Fibroblast of the aortic adventitia (primary cell): ENCODE measurements around the gene CCL14. TPM values are rescaled to one million over a fixed set of nuclear protein-coding genes. Genes with fewer than 3 reads are reported as not detected.
"Not testable (repeated sequence)": the region's sequence is repeated elsewhere in the genome, so short reads cannot be mapped to it uniquely, and the experiment has no call there.

Experiments
- DNase-seq: peaks from one replicate; pipeline ENCODE4 v3.0.0-alpha.2; 2010; ENCODE audit warnings: low read depth
- H3K4me3 ChIP-seq: 2 replicates; pipeline ENCODE4 v1.5.1; 2011; ENCODE audit warnings: low read depth, mild to moderate bottlenecking, control low read depth, low read length, moderate library complexity
- CTCF ChIP-seq: IDR thresholded peaks from 2 replicates; pipeline ENCODE4 v1.5.1; 2011; ENCODE audit warnings: mild to moderate bottlenecking, low read length, control low read depth, inconsistent platforms; ENCODE audit not compliant: insufficient read depth
- total RNA-seq: library from RNA; depleted of rRNA; stranded (reverse); fragments of >200 nt; gene quantifications from 2 replicates; pipeline ENCODE4 v1.2.3, GENCODE V29; 2012; ENCODE audit warnings: low replicate concordance

The CCL14 gene
- total RNA-seq, 1 donor: not detected

DNA sequence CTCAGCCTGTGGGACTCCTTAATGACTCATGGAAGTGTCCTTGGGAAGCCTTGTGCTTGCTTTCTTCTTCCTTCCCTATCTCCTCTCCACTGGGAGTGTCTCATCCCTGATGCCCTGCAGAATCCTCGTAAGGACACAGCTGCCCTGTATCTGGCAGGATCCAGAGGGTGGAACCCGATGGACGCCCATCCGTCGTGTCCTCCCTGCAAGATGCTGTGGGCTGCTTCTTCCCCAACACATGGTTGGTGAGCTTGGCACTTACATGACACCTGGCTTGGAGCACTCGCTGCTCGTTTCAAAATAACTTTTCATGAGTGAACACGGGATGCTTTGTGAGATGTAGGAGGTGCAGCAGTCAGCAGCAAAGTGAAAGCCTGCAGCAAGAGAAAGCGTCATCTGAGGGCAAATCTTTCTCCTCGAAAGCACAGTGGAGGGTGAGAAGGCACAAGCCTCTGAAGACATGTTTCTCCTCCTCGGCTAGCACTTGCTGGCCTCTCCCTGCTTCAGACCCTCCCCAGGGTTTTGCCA is 11.6 kb upstream of the CCL14 start:
- no peak overlapping the region for H3K4me3 ChIP-seq
- no peak for DNase-seq

DNA sequence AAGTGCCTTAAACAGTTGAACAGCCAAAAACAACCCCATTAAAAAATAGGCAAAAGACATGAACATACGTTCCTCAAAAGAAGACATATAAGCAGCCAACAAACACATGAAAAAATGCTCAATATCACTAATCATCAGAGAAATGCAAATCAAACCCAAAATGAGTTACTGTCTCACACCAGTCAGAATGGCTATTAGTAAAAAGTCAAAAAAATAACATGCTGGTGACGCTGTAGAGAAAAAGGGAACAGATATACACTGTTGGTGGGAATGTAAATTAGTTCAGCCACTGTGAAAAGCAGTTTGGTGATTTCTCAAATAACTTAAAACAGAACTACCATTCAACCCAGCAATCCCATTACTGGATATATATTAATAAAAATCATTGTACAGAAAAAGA is 8.8 kb upstream of the CCL14 start:
- DNase-seq, H3K4me3 ChIP-seq: not testable (repeated sequence)

More for the DNA sequence above, 11.6 kb upstream of the CCL14 start:
- TF ChIP-seq CTCF: no peak

GRCh38 chr17:35991075-35991474 is 4.5 kb upstream of the CCL14 start:
- H3K4me3 ChIP-seq: no peak overlapping the region
- no peak for TF ChIP-seq CTCF
- DNase-seq: no peak

GRCh38 chr17:35988164-35988563 is 1.6 kb upstream of the CCL14 start:
- no peak for DNase-seq
- H3K4me3 ChIP-seq: no peak overlapping the region
- no peak for TF ChIP-seq CTCF

DNA sequence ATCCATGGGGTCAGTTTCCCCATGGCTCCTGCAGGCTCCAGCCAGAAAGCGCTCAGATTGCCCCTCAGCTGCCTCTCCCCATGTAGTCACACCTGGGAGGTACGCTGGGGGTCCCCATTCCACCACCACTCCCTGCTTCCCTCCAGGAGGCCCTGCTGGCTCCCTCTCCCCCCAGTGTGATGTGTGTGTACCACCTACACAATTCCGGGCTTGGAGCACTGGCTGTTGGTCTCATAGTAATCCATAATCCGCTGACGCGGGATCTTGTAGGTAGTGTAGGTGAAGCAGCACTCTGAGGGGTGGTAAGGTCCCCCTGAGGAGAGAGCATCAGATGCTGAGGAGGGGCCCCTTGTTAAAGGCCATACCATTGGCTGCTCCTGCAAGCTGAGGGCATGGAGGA is 2.4 kb downstream of the CCL14 start:
- TF ChIP-seq CTCF: no peak
- DNase-seq: no peak

DNA sequence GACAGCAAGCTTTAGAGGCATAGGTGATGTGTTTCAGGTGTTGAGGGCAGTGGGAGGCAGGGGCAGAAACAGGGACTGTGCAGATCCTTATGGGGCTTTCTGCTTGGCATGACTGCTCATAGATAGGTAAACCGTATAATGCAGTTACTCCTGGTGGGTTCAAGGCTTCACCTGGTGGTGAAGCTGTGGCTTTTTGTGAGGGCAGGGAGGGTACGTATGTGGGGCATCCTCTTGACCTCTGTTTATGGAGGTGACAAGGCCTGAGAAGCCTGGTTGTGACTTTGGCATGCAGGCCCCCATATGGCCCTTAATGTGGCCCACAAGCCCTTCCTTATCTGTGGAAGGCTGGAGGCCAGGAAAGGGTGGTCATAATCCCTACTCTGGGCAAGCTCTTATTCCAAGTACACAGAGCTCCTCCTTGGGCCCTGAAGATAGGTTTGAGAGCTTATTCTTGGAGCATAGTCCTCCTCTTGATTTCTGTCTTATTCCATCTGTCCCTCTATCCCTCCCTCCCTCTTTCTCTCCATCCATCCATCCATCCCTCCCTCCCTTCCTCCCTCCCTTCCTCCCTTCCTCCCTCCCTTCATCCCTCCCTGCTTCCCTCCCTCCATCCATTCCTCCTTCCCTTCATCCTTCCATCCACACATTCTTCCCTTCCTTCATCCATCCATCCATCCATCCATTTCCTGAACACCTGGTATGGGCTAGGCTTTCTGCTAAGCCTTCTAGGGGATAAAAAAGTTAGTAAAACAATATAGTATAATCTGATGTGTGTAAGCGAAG is 3.9 kb downstream of the CCL14 start:
- DNase-seq: no peak
- H3K4me3 ChIP-seq: no peak overlapping the region
- no peak for TF ChIP-seq CTCF

More for the DNA sequence above, 2.4 kb downstream of the CCL14 start:
- no peak overlapping the region for H3K4me3 ChIP-seq

GRCh38 chr17:35981908-35982330 is 4.6 kb downstream of the CCL14 start:
- no peak for TF ChIP-seq CTCF
- DNase-seq: no peak

More at GRCh38 chr17:35981908-35982330, 4.6 kb downstream of the CCL14 start:
- no peak overlapping the region for H3K4me3 ChIP-seq
